ENCODE measurements around the gene VIL1. TPM values are rescaled to one million over a fixed set of nuclear protein-coding genes. Genes with fewer than 3 reads are reported as not detected.

VIL1 gene
- total and polyA plus RNA-seq, 12 donors, result 0.09 to 4.5 (median 0.43) TPM; not detected in 6

DNA sequence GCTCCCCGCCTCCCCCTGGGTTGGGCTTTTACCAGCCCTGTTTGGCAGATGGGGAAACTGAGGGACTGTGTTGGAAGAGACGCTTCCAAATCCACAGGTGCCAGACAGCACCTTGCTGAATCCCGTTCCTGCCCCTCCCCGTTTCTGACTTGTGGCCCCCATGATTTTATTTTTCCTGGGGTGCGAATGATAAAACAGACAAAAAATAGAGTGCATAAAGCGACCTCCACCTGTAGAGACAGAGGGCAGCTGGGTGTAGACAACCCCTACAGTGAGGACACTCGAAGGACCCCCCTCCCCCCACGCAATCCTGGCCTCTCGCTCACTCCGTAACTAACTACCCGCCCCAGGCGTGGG lies 21.5 kb upstream of the VIL1 start:
- intact Hi-C loops (cut with DNase I), result no loop called here
- peak overlapping the region in 2 of 4 donors; percentile 96 for H3K4me3 ChIP-seq
- DNase-seq, result peak in 1 of 7 donors; percentile 42
- H3K27me3 ChIP-seq, result no peaks in the 10 kb centered on the region
- 5 to 8% (median 5%) methylated on average over 12 of the region's 12 CpGs for whole genome bisulfite sequencing, 4 donors
- peak overlapping the region; percentile 94 to 100 (median 98) for H3K27ac ChIP-seq
- TF ChIP-seq POLR2A (IDR thresholded peaks at IDR 0.05), result no peak
- H3K4me1 ChIP-seq (replicated peaks in 1 of 2), result peaks cover 24 to 43% of the 10 kb centered on the region in 2 donors
- H3K9me3 ChIP-seq (replicated peaks in 1 of 3), result no peaks in the 10 kb centered on the region
- peaks cover 0 to 11% of the 10 kb centered on the region in 2 donors for H3K36me3 ChIP-seq (replicated peaks in 1 of 2)

DNA sequence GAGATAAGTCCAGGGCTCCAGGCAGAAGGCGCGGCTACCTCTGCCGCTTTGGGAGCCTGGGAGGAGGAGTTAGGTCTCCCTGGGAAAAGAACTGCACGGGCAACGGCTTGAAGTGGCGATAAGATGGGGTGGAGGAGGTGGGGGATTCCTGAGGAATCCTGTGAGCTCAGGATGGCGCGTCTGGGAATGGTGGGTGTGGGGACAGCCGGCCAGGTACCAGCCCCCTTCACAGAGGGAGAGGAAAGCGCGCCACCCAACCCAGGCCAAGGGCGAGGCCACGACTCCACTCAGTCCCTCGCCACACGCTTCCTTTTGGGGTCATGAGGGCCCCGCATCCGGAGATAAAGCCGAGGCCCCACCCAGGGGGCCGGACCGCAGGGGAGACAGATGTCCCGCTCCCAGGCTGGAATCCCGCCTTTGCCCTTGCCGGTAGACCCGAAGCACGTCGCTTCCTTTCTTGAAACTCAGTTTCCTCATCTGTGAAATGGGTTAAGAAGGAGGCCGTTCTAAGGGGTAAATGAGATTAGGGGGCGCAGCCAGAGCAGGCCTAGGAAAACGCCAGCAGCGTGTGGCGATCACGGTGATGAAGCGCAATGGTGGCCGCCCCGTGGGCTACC lies 21.0 kb upstream of the VIL1 start:
- intact Hi-C loops (cut with DNase I), result no loop called here

DNA sequence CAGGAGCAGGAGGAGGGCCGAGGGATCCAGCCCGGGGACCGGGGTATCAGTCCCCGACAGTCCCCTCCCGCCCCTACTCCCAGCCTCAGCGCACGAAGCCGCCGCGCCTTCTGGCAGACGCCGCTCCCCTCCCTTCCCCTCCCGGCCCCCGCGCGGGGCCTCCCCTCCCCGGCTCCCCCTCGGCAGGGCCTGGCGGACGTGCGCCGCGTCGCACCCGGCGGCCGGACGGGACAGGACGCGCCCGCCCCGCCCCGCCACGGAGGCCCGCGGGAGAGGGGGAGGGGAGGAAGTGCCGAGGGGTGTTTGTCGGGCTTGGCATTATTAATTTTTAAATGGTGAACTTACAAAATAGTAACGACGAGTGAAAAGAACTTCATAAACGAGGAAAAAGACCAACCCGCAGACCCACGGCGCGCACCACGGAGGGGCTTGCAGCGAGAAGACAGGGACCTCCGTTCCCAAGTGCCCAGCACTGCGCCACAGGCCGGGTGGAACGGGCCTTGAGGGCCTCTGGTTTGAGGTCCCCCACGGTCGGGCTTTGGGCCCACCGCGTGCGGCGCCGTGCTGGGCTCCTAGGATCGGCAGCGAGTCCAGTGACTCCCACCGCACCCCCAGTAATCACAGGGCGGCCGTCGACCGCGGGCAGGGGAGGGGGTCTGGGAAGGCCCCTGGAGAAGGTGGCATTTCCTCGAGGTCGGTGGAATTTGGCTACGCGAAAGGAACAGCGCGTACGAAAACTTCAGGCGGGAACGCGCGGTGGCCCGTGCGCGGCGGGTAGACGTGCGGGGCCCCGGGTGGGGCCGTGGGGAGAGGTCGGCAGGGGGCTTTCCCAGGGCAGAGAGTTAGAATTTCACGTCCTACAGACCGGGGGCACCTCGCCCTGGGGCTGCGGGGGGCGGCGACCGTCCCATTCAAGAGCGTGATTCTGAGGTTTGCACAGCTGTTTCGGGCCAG lies 20.2 kb upstream of the VIL1 start:
- peak in 1 of 2 donors; percentile 36 for TF ChIP-seq POLR2A (IDR thresholded peaks at IDR 0.05)
- TF ChIP-seq, protein P1, sequence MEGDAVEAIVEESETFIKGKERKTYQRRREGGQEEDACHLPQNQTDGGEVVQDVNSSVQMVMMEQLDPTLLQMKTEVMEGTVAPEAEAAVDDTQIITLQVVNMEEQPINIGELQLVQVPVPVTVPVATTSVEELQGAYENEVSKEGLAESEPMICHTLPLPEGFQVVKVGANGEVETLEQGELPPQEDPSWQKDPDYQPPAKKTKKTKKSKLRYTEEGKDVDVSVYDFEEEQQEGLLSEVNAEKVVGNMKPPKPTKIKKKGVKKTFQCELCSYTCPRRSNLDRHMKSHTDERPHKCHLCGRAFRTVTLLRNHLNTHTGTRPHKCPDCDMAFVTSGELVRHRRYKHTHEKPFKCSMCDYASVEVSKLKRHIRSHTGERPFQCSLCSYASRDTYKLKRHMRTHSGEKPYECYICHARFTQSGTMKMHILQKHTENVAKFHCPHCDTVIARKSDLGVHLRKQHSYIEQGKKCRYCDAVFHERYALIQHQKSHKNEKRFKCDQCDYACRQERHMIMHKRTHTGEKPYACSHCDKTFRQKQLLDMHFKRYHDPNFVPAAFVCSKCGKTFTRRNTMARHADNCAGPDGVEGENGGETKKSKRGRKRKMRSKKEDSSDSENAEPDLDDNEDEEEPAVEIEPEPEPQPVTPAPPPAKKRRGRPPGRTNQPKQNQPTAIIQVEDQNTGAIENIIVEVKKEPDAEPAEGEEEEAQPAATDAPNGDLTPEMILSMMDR (IDR thresholded peaks at IDR 0.05), result peak in 2 of 6 experiments; percentile 9 to 45
- Histone ChIP-seq H3K4me3 (peak overlapping the region in 3 of 4 donors; percentile 34 to 96 (median 96)), H3K4me1 (replicated peaks in 1 of 2) (peaks cover 24 to 46% of the 10 kb centered on the region in 2 donors), H3K36me3 (replicated peaks in 1 of 2) (peaks cover 0 to 23% of the 10 kb centered on the region in 2 donors), H3K9me3 (replicated peaks in 1 of 3) (no peaks in the 10 kb centered on the region), H3K27ac (peak overlapping the region; percentile 94 to 100 (median 98)), H3K27me3 (no peaks in the 10 kb centered on the region)
- WGBS, 4 donors, result 0 to 4% (median 1%) methylated on average over 21 to 95 of the region's 95 CpGs
- peak; percentile 79 to 89 (median 87) for DNase-seq
- intact Hi-C loops (cut with DNase I), result no loop called here

More for the DNA sequence above, 21.0 kb upstream of the VIL1 start:
- Histone ChIP-seq H3K9me3 (replicated peaks in 1 of 3) (no peaks in the 10 kb centered on the region), H3K27me3 (no peaks in the 10 kb centered on the region), H3K36me3 (replicated peaks in 1 of 2) (peaks cover 0 to 15% of the 10 kb centered on the region in 2 donors), H3K27ac (peak overlapping the region; percentile 94 to 100 (median 98)), H3K4me3 (peak overlapping the region in 2 of 4 donors; percentile 96), H3K4me1 (replicated peaks in 1 of 2) (peaks cover 24 to 46% of the 10 kb centered on the region in 2 donors)
- peak; percentile 76 to 89 (median 83) for DNase-seq
- peak in 1 of 2 donors; percentile 64 for TF ChIP-seq POLR2A (IDR thresholded peaks at IDR 0.05)
- TF ChIP-seq, protein P1 (IDR thresholded peaks at IDR 0.05), result peak in 1 of 6 experiments; percentile 7
- 0 to 1% (median 0%) methylated on average over 34 to 35 of the region's 35 CpGs for WGBS, 4 donors

DNA sequence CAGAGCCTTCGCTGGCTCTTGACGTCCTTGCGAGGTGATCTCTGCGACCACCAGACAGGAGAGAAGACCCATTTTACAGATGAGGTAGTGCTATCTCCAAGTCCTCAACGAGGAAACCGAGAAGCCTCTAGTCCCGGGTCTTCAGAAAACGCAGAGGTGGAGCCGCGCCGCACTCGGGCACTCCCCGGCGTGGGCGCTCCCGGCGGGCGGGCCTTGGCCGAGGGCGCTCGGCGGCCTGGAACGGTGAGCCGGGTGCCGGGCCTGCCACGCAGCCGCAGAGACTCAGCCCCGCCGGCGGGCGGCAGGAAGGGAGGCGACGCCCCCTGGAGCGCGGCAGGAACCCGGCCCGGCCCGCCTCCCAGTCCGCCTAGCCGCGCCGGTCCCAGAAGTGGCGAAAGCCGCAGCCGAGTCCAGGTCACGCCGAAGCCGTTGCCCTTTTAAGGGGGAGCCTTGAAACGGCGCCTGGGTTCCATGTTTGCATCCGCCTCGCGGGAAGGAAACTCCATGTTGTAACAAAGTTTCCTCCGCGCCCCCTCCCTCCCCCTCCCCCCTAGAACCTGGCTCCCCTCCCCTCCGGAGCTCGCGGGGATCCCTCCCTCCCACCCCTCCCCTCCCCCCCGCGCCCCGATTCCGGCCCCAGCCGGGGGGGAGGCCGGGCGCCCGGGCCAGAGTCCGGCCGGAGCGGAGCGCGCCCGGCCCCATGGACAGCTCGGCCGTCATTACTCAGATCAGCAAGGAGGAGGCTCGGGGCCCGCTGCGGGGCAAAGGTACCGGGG lies 19.3 kb upstream of the VIL1 start, which contains the start of gene CTDSP1:
Gene CTDSP1, plus strand, starts transcription at position 478 of the 776 bp plus-strand sequence. Its CDS starts 223 bp downstream, at position 701.
- intact Hi-C loops (cut with DNase I), result loop anchor here in 1 of 2 donors (5.0 to 10.0 kb wide), 2 partner anchors 68 to 245 kb away; no protein-coding TSS in a partner anchor
- Histone ChIP-seq H3K27me3 (no peaks in the 10 kb centered on the region), H3K36me3 (replicated peaks in 1 of 2) (peaks cover 0 to 32% of the 10 kb centered on the region in 2 donors), H3K27ac (peak within 1 kb of the TSS; percentile 94 to 100 (median 98)), H3K9me3 (replicated peaks in 1 of 3) (no peaks in the 10 kb centered on the region), H3K4me1 (replicated peaks in 1 of 2) (peaks cover 24 to 47% of the 10 kb centered on the region in 2 donors), H3K4me3 (peak within 1 kb of the TSS; percentile 78 to 96 (median 95))
- DNase-seq, result peak; percentile 96 to 98 (median 97)
- TF ChIP-seq, protein P1 (IDR thresholded peaks at IDR 0.05), result peak in 2 of 6 experiments; percentile 21 to 24
- TF ChIP-seq POLR2A (IDR thresholded peaks at IDR 0.05), result peak in 1 of 2 donors; percentile 71
- WGBS, 4 donors, result 0 to 1% (median 0%) methylated on average over 9 to 76 of the region's 78 CpGs

Measured in adrenal gland (tissue), 12 donors.